PC-9 (cell line): Measurements from ENCODE around the gene BPIFB2. TPM values are rescaled to one million over a fixed set of nuclear protein-coding genes. Genes with fewer than 3 reads are reported as not detected.

Experiments
- BruUV-seq: library from RNA; stranded (reverse); fragments of 400-500 nt; replicated peaks from 2 replicates; lab custom pipeline; 2021; lab: Mats Ljungman, UMichigan
- CTCF ChIA-PET: fragments of 300-600 bp; sonication (Branson Sonifier 250); formaldehyde crosslinking; loops from one replicate; lab custom pipeline; 2022; ENCODE audit warnings: antibody characterized with exemption; lab: Charles Lee
- POLR2A ChIA-PET: fragments of 300-600 bp; sonication (Branson Sonifier 250); formaldehyde crosslinking; loops from one replicate; lab custom pipeline; 2022; ENCODE audit warnings: antibody characterized with exemption; ENCODE audit not compliant: unreplicated experiment; lab: Charles Lee
- DNase-seq, 2 experiments: peaks; one replicate each; pipeline versions ENCODE4 v3.0.0 to v3.0.0-alpha.2; 2015 to 2022; ENCODE audit warnings: mixed read lengths in 1 of 2
- H2AFZ ChIP-seq: fragments of 200-600 bp; sonication (generic); 2 replicates; pipeline ENCODE4 v1.8.1; 2017; ENCODE audit warnings: antibody characterized with exemption
- H3F3A ChIP-seq: fragments of 200-600 bp; sonication (generic); 2 replicates; pipeline ENCODE4 v1.8.1; 2017; ENCODE audit warnings: antibody characterized with exemption, mild to moderate bottlenecking, low read depth; ENCODE audit not compliant: insufficient read depth
- H3K27ac ChIP-seq: fragments of 200-600 bp; sonication (generic); 2 replicates; pipeline ENCODE4 v1.6.1; 2016; ENCODE audit warnings: mixed run types
- H3K27me3 ChIP-seq: fragments of 200-600 bp; sonication (generic); 2 replicates; pipeline ENCODE4 v1.6.1; 2016; ENCODE audit warnings: low read depth, mixed run types; ENCODE audit not compliant: insufficient read depth
- H3K36me3 ChIP-seq: fragments of 200-600 bp; sonication (generic); 2 replicates; pipeline ENCODE4 v1.6.1; 2016; ENCODE audit warnings: low read depth, mixed run types
- H3K4me1 ChIP-seq: fragments of 200-600 bp; sonication (generic); replicated peaks from 2 replicates; pipeline ENCODE4 v1.6.1; 2016; ENCODE audit warnings: mixed run types; ENCODE audit not compliant: insufficient read depth
- H3K4me2 ChIP-seq: fragments of 200-600 bp; sonication (generic); 2 replicates; pipeline ENCODE4 v1.6.1; 2017; ENCODE audit warnings: mixed run types
- H3K4me3 ChIP-seq: fragments of 200-600 bp; sonication (generic); 2 replicates; pipeline ENCODE4 v1.6.1; 2016; ENCODE audit warnings: mixed run types
- H3K79me2 ChIP-seq: fragments of 200-600 bp; sonication (generic); 2 replicates; pipeline ENCODE4 v1.6.1; 2017; ENCODE audit warnings: low read depth, mixed run types
- H3K9me2 ChIP-seq: fragments of 200-600 bp; sonication (generic); 2 replicates; pipeline ENCODE4 v1.8.1; 2017; ENCODE audit warnings: mild to moderate bottlenecking; ENCODE audit not compliant: insufficient read depth
- H3K9me3 ChIP-seq: fragments of 200-600 bp; sonication (generic); 2 replicates; pipeline ENCODE4 v1.8.1; 2016; ENCODE audit warnings: low read depth; ENCODE audit not compliant: insufficient read depth
- H4K20me1 ChIP-seq: fragments of 200-600 bp; sonication (generic); 2 replicates; pipeline ENCODE4 v1.8.1; 2017; ENCODE audit not compliant: insufficient read depth
- CTCF ChIP-seq: fragments of 200-600 bp; sonication (generic); conservative IDR thresholded peaks from 2 replicates; pipeline ENCODE4 v1.6.1; 2017; ENCODE audit warnings: mixed run types, antibody characterized with exemption, mild to moderate bottlenecking, moderate library complexity
- EZH2 ChIP-seq: fragments of 200-600 bp; sonication (generic); IDR thresholded peaks from 2 replicates; pipeline ENCODE4 v1.8.0; 2017; ENCODE audit warnings: antibody characterized with exemption, low read depth
- intact Hi-C: fragments of 100-400 bp; cut with micrococcal nuclease; formaldehyde crosslinking; loops from one replicate; pipeline ENCODE4 v1.10.0; 2022; ENCODE audit not compliant: unreplicated experiment
- total RNA-seq: library from RNA; stranded (reverse); gene quantifications from 2 replicates; pipeline ENCODE4 v1.2.3, GENCODE V29; 2021

The BPIFB2 gene
- total RNA-seq, 1 experiment from 2014 or later = not detected

GRCh38 chr20:33033381-33033780 is 25.9 kb downstream of the BPIFB2 start:
- ChIA-PET CTCF (no interaction called here), POLR2A (no interaction called here)
- no peak overlapping the region for H3K4me2 ChIP-seq
- DNase-seq = no peak
- H3K27ac ChIP-seq = no peak overlapping the region
- H3K4me1 ChIP-seq = no peaks in the 10 kb centered on the region
- no TSS peak for BruUV-seq
- H3K4me3 ChIP-seq = no peak overlapping the region
- no peaks in the 10 kb centered on the region for H3K9me3 ChIP-seq
- TF ChIP-seq EZH2 (no peak), CTCF (no peak)
- H3K9me2 ChIP-seq = no peaks in the 10 kb centered on the region
- no peaks in the 10 kb centered on the region for H4K20me1 ChIP-seq
- H3K27me3 ChIP-seq = peaks cover 99% of the 10 kb centered on the region
- H3F3A ChIP-seq = no peaks in the 10 kb centered on the region
- H2AFZ ChIP-seq = no peak overlapping the region
- H3K79me2 ChIP-seq = no peaks in the 10 kb centered on the region
- intact Hi-C loops = no loop called here
- H3K36me3 ChIP-seq = no peaks in the 10 kb centered on the region

- H3K79me2 ChIP-seq = no peaks in the 10 kb centered on the region
- H3K4me1 ChIP-seq = no peaks in the 10 kb centered on the region
- H2AFZ ChIP-seq = no peak overlapping the region
- H3K36me3 ChIP-seq = no peaks in the 10 kb centered on the region
- DNase-seq = no peak
- H3K9me2 ChIP-seq = no peaks in the 10 kb centered on the region
- H3K27ac ChIP-seq = no peak overlapping the region
- POLR2A ChIA-PET = no interaction called here
- no peaks in the 10 kb centered on the region for H3F3A ChIP-seq
- H4K20me1 ChIP-seq = no peaks in the 10 kb centered on the region
- H3K27me3 ChIP-seq = peaks cover 99% of the 10 kb centered on the region
- intact Hi-C loops = no loop called here
- H3K9me3 ChIP-seq = no peaks in the 10 kb centered on the region
- CTCF ChIA-PET = no interaction called here
- no peak overlapping the region for H3K4me2 ChIP-seq
- H3K4me3 ChIP-seq = no peak overlapping the region
- no TSS peak for BruUV-seq
- TF ChIP-seq CTCF (no peak), EZH2 (no peak)
These were observed 26.6 kb downstream of the BPIFB2 start for GRCh38 chr20:33034115-33034514.

GRCh38 chr20:33034901-33035492 is 27.5 kb downstream of the BPIFB2 start:
- CTCF ChIA-PET = no interaction called here
- no peak overlapping the region for H3K27ac ChIP-seq
- DNase-seq = no peak
- TF ChIP-seq EZH2 = no peak
- no peak for TF ChIP-seq CTCF
- no peaks in the 10 kb centered on the region for H3K79me2 ChIP-seq
- H4K20me1 ChIP-seq = no peaks in the 10 kb centered on the region
- H3F3A ChIP-seq = no peaks in the 10 kb centered on the region
- no peak overlapping the region for H3K4me3 ChIP-seq
- H3K4me1 ChIP-seq = no peaks in the 10 kb centered on the region
- peaks cover 98% of the 10 kb centered on the region for H3K27me3 ChIP-seq
- POLR2A ChIA-PET = no interaction called here
- intact Hi-C loops = no loop called here
- BruUV-seq = no TSS peak
- no peaks in the 10 kb centered on the region for H3K9me2 ChIP-seq
- no peak overlapping the region for H2AFZ ChIP-seq
- H3K36me3 ChIP-seq = no peaks in the 10 kb centered on the region
- no peak overlapping the region for H3K4me2 ChIP-seq
- H3K9me3 ChIP-seq = no peaks in the 10 kb centered on the region
